ENCODE data around the gene OSBPL8.
A peak's percentile ranks its signal among the peaks of the same experiment; 100 is the strongest.
"Not testable (repeated sequence)": the region's sequence is repeated elsewhere in the genome, so short reads cannot be mapped to it uniquely, and the experiment has no call there.

OSBPL8 gene

GRCh38 chr12:76422154-76422542 lies 137.4 kb downstream of the OSBPL8 start:
- no peak for DNase-seq (ENCODE audit: low read depth)

DNA sequence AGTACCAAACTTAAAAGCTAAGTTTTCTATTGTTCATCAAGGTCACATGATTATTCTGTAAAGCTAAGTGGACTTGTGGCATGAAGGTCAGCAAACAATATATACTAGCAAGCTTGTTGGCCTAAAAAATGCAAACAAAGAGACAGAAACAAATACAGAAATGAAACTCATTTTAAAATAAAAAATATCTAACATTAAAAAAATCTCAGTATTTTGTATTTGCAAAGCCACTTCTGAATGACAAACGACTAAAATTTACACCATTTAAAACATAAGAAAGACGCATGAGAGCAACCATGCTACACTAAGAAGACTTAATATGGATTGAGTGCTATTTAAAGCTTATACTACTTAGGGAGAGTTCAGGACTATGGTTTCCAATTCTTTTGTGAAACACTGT lies 138.5 kb downstream of the OSBPL8 start:
- DNase-seq (ENCODE audit: low read depth): no peak

DNA sequence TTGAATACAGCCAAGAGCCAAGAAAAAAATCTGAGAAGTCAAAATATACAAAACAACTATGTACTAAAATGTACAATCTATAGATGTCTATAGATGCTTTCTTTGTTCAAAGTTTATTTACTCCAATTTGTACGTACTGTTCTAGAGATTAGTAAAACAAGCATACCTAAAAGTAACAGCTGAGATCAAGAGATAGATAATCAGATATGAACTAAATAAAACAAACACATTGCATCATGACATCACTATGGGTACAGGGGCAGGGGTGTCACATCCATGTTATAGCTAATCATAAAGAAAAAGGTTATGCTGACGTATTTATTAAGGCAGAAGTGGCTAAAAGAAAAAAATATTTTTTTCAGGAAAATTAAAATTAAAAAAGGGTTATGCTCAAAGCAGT lies 139.3 kb downstream of the OSBPL8 start:
- DNase-seq (ENCODE audit: low read depth): no peak

- no peak for DNase-seq (ENCODE audit: low read depth)
Measured at GRCh38 chr12:76417116-76417515, 142.5 kb downstream of the OSBPL8 start.

DNA sequence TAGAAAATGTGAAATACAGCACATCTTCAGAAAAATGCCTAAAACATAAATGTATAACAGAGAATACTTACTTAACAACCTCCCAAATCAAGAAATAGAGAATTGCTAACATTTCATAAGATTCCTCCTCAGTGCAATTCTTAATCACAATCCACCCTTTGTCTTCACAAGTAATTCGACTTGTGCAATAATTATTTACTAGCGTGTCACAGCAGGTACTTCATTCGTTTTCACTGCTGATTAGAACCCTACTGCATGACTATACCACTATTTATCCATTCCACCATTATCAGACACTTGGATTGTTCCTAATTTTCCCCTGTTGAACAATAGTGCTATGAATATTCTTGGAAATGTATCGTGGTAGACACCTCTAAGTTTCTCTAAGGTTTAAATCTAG lies 146.4 kb downstream of the OSBPL8 start:
- DNase-seq (ENCODE audit: low read depth): no peak

DNA sequence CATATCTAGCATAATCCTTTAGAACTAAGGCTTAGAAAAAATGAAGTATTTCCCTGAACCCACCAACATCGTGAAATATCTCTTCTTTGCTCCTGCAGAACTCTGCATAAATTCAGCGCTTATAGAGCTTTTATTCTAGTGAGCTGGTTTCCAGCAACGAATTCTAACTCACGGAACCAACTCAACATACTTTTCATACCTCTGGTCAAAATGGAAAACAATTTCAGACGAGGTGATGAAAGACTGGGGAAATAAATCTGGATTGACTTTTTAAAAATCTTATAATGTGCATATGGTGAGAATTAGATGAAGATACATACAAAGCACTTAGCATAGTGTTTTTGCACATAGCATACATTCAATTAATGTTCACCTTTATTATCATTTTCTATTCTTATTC lies 148.8 kb downstream of the OSBPL8 start:
- no peak for DNase-seq (ENCODE audit: low read depth)

GRCh38 chr12:76410371-76410770 lies 149.2 kb downstream of the OSBPL8 start:
- DNase-seq (ENCODE audit: low read depth): no peak

DNA sequence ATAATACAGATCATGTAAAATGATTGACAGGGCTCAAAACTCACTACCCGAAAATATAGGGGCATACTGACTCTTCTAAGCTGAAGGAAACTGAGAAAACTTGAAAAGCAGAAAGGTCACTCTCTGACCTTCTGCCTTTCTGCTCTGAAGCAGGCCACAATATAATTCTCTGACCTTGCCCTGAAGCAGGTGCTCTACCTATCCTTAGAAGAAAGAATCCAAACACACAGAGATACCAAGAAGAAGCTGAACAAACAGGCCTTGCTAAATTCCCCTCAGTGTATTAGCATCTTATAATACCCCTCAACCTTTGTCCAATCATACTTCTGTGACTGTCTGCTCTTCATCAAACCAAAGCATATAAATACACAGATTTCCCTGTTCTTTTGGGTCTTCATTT lies 150.5 kb downstream of the OSBPL8 start:
- DNase-seq (ENCODE audit: low read depth): no peak

- DNase-seq (ENCODE audit: low read depth): no peak
Measured at GRCh38 chr12:76407710-76408109, 151.9 kb downstream of the OSBPL8 start.

DNA sequence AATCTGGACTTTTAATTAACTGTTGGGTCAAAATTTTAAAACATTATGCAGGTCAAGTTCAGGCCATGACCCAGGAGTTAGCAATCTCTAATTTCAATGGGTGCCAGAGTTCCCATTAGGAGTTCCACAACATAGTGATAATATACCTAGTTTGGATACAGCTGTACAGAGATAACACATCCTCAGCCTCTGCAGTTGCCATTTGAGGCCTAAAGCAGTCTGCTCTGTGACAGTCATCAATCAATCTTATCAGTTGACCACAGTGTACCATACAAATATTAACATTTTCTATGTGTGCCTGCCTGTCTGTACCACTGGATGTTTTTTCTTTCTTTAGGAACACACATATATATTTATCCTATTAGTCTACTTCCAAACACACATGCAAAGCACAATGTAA lies 157.3 kb downstream of the OSBPL8 start:
- no peak for DNase-seq (ENCODE audit: low read depth)

GRCh38 chr12:76400136-76400535 lies 159.4 kb downstream of the OSBPL8 start:
- DNase-seq (ENCODE audit: low read depth): no peak

DNA sequence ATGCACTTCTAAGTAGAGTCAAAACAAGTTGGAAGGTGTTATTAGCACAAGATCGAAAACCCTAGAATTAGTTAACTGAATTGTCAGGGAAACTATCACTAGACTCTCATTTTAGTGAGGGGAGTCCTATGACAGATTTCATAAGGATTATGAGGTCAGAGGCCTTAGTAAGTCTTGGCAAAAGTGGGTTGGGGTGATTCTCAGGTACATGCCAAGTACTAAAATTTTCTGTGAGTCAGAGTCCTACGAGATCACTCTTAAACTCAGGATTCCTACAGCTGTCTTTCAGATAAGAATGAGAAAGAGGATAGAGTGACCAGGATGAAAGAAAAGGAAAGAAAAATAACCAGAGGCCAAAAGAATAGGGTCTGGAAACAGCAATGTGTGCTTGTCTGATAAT lies 160.5 kb downstream of the OSBPL8 start:
- DNase-seq (ENCODE audit: low read depth): no peak

- DNase-seq (ENCODE audit: low read depth): peak; percentile 18
Measured at GRCh38 chr12:76398106-76398505, 161.5 kb downstream of the OSBPL8 start.

- DNase-seq (ENCODE audit: low read depth): no peak
Measured at GRCh38 chr12:76391461-76391860, 168.1 kb downstream of the OSBPL8 start.

DNA sequence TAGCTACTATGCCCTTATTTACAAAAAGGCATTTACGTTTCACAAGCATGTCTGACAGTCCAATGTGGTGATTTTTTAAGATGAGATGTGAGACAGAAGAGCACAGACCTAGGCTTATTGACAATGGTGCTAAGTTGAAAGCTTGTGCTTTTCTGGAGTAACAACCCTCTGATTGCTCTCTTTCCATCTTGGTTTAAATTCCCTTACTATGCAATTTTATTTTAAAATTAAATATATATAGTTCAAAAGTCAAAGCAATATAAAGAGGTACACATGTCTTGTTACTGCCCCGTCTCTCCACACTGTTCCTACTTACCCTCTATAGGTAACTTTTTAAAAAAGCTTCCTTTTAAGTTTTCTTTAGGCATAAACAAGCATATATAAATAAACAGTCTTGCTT lies 172.0 kb downstream of the OSBPL8 start:
- no peak for DNase-seq (ENCODE audit: low read depth)

GRCh38 chr12:76384560-76384959 lies 175.0 kb downstream of the OSBPL8 start:
- no peak for DNase-seq (ENCODE audit: low read depth)

GRCh38 chr12:76383988-76384387 lies 175.6 kb downstream of the OSBPL8 start:
- DNase-seq (ENCODE audit: low read depth): no peak

- DNase-seq (ENCODE audit: low read depth): no peak
Measured at GRCh38 chr12:76379261-76379660, 180.3 kb downstream of the OSBPL8 start.

- not testable (repeated sequence) for DNase-seq (ENCODE audit: low read depth)
Measured at GRCh38 chr12:76376876-76377275, 182.7 kb downstream of the OSBPL8 start.

GRCh38 chr12:76375939-76376338 lies 183.6 kb downstream of the OSBPL8 start:
- no peak for DNase-seq (ENCODE audit: low read depth)

DNA sequence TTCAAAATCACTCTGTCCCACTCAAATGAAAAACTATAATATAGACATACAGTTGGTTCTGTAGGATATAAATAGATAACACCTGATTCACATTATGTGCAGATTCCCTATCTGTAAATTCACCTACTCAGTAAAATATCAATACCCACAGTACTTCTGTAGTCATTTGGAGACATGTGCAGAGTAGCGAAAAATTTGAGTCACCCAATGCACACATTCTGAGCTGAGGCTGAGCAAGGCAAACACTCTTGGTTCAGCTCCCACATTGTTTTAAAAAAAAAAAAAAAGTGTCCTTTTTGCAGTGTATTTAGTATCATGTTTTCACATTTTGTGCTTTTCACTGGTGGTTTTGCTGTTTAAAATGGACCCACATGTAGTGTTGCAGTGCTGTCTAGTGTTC lies 184.1 kb downstream of the OSBPL8 start:
- DNase-seq (ENCODE audit: low read depth): peak; percentile 2

DNA sequence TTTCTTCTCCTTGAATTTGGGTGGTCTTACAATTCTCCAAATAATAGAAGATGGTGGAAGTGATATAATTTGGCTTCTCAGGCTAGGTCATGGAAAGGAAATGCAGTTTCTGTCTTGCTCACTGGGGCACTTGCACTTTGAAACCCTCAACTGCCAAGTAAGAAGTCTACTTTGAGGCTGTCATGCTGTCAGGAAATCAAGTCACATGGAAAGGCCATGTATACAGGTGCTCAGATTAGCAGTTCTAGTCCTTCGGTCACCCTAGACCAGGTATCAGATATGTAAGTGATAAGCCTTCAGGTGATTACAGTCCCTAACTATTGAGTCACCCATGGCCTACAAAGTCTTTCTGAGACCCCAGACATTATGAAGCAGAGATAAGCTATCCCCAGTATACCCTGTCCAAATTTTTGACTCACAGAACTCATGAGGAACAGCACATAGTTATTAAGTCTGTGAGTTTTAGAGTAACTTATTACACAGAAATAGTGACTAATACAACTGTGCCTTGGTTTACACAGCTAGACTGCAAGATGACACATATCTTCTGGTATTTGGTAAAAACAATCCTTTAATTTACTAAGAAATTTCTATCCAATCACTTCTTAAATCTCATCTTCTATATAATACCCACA lies 185.1 kb downstream of the OSBPL8 start:
- DNase-seq (ENCODE audit: low read depth): peak; percentile 55

DNA sequence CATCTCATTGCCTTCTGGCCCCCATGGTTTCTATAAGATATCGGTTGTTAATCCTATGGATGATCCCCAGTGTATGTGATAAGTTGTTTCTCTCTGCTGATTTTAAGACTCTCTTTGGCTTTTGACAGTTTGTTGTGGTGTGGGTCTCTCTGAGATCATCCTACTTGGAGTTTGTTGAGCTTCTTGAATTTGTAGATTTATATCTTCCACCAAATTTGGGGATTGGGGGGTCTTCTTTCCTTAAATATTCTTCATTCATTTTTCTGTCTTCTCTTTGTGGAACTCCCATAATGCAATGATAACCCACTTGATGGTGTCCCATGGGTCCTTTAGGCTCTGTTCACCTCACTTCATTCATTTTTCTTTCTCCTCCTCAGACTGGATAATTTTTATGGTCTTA lies 191.3 kb downstream of the OSBPL8 start:
- no peak for DNase-seq (ENCODE audit: low read depth)

DNA sequence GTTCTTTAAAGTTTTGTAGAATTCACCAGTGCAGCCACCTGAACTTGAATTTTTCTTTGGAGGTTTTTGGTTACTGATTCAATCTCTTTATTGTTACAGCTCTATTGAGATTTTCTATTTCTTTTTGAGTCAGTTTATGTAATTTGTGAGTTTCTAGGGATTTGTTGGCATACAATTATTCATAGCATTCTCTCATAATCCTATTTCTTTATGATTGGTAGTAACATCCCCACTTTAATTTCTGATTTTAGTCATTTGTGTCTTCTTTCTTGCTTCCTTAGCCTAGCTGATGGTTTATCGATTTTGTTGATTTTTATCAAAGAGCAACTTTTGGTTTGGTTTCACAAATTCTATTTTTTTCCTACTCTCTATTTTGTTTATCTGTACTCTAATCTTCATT lies 193.4 kb downstream of the OSBPL8 start:
- no peak for DNase-seq (ENCODE audit: low read depth)

- DNase-seq (ENCODE audit: low read depth): not testable (repeated sequence)
Measured at GRCh38 chr12:76364131-76364530, 195.4 kb downstream of the OSBPL8 start.
